Choroid plexus epithelial cell (primary cell): ENCODE results near the gene EXOC6B.
A peak's percentile ranks its signal among the peaks of the same experiment; 100 is the strongest.

Experiments used
- DNase-seq: peaks from one replicate; pipeline ENCODE4 v3.0.0-alpha.2; 2010; ENCODE audit warnings: low read depth
- H3K4me3 ChIP-seq: 2 replicates; pipeline ENCODE4 v1.5.1; 2011; ENCODE audit warnings: low read depth, mild to moderate bottlenecking, control low read depth, low read length, moderate library complexity
- CTCF ChIP-seq: conservative IDR thresholded peaks from 2 replicates; pipeline ENCODE4 v1.5.1; 2011; ENCODE audit warnings: low read depth, mild to moderate bottlenecking, control low read depth, inconsistent platforms, low read length, moderate library complexity

Gene EXOC6B

GRCh38 chr2:72150157-72150860 lies 675.5 kb downstream of the EXOC6B start:
- DNase-seq = peak; percentile 82
- H3K4me3 ChIP-seq = peak overlapping the region; percentile 55
- peak; percentile 84 for TF ChIP-seq CTCF

GRCh38 chr2:72149556-72150156 lies 676.2 kb downstream of the EXOC6B start:
- no peak for TF ChIP-seq CTCF
- DNase-seq = no peak
- peak overlapping the region; percentile 55 for H3K4me3 ChIP-seq

GRCh38 chr2:72148837-72149555 lies 676.8 kb downstream of the EXOC6B start:
- peak overlapping the region; percentile 55 for H3K4me3 ChIP-seq
- DNase-seq = peak; percentile 37
- TF ChIP-seq CTCF = no peak

- peak overlapping the region; percentile 55 for H3K4me3 ChIP-seq
- TF ChIP-seq CTCF = no peak
- DNase-seq = no peak
These were observed 677.6 kb downstream of the EXOC6B start for GRCh38 chr2:72148003-72148836.

DNA sequence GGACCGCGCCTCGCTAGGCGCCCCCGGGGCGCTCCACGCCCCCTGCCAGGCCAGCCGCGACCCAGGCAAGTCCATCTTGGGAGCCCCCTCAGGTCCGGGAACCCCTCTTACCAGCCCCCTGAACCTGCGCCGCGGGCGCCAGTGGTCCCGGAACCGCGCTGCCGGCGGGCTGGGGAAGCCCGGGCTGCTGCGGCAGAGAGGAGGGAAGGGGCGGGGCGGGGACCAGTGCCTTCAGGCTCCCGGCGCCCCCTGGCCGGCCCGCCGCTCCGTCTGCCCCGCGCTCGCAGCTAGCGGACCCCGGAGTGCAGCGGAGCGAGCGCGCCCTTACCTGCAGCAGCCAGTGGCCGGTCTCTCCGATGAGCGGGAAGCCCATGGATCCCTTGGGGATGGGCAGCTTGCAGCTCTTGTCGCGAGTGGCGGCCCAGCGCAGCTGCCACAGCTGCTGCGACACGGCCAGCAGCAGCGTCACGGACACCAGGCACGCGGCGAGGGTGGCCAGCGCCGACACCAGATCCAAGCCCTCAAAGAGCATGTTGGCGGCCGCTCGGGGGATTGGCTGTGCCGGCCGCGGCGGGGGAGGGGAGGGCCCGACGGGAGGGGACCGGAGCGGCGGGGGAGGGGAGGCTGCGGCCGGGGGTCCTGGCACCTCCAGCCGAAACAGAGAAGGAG lies 678.4 kb downstream of the EXOC6B start, which contains the start of gene CYP26B1:
TSS of gene CYP26B1 (minus strand) at position 560 of the 669 bp plus-strand sequence. CDS start at position 532, 28 bp downstream.
- peak within 1 kb of the TSS; percentile 55 for H3K4me3 ChIP-seq
- TF ChIP-seq CTCF = no peak
- DNase-seq = no peak
